Lower leg skin (tissue), 3 donors: ENCODE results near the gene NCF2.

Experiments used
- CTCF ChIP-seq, 3 donors: fragments of 450-650 bp; IDR thresholded peaks; one replicate each; pipeline ENCODE4 v1.5.1; 2016; ENCODE audit warnings: antibody characterized with exemption in 3 of 3, mild to moderate bottlenecking in 3 of 3, moderate library complexity in 2 of 3
- POLR2A ChIP-seq, 2 donors: fragments of 450-650 bp; IDR thresholded peaks; one replicate each; pipeline ENCODE4 v1.6.1; 2016 to 2017; ENCODE audit warnings: antibody characterized with exemption in 2 of 2, mild to moderate bottlenecking in 1 of 2, moderate library complexity in 1 of 2

- TF ChIP-seq CTCF (IDR thresholded peaks at IDR 0.05) (no peak), POLR2A (IDR thresholded peaks at IDR 0.05) (no peak)
These were observed 400 bp downstream of the NCF2 start for GRCh38 chr1:183589874-183590243.
